Measurements from ENCODE around the gene FARS2.
A peak's percentile ranks its signal among the peaks of the same experiment; 100 is the strongest.

DNA sequence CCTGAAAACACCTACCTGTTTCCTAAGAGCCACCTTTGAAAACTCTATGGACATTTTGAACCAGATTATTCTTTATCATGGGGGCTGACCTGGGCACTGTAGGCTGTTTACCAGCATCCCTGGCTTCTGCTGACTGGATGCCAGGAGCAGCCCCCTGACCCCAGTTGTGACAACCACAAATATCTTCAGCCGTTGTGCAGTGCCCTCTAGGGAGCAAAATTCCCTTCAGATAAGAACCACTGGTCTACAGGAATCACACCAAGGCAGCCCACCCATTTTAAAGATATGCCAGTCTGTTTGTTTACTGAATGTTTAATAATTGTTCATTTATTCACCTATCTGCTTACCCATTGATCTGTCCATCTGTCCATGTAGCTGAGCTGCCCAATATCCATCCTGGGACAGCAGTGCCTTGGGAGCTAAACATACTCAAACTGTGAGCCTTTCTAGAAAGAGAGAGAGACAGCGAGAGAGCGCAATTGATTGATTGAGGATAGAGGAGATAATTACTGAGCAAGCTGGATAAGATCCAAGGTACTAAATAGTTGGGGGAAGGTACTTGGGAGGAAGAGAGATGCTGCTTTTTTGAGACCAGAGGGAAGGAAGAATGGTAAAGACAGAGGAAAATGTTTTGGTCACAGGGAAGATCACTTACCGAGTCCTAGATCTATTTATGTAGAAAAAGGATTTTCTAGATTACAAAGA, 468.7 kb downstream of the FARS2 start:
- TF ChIP-seq, protein P1, sequence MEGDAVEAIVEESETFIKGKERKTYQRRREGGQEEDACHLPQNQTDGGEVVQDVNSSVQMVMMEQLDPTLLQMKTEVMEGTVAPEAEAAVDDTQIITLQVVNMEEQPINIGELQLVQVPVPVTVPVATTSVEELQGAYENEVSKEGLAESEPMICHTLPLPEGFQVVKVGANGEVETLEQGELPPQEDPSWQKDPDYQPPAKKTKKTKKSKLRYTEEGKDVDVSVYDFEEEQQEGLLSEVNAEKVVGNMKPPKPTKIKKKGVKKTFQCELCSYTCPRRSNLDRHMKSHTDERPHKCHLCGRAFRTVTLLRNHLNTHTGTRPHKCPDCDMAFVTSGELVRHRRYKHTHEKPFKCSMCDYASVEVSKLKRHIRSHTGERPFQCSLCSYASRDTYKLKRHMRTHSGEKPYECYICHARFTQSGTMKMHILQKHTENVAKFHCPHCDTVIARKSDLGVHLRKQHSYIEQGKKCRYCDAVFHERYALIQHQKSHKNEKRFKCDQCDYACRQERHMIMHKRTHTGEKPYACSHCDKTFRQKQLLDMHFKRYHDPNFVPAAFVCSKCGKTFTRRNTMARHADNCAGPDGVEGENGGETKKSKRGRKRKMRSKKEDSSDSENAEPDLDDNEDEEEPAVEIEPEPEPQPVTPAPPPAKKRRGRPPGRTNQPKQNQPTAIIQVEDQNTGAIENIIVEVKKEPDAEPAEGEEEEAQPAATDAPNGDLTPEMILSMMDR (conservative IDR thresholded peaks at IDR 0.05; ENCODE audit: low read depth, low read length), result peak; percentile 34
- no peak for TF ChIP-seq EZH2 (IDR thresholded peaks at IDR 0.05; ENCODE audit: borderline replicate concordance, low read depth, low read length, poor library complexity, severe bottlenecking)

Measured in A673 (cell line).